ENCODE data around the gene TRIM8. TPM values are rescaled to one million over a fixed set of nuclear protein-coding genes. Genes with fewer than 3 reads are reported as not detected.
A peak's percentile ranks its signal among the peaks of the same experiment; 100 is the strongest.

TRIM8 gene
- total and polyA plus RNA-seq, 9 of the 15 experiments (the other 6 are each of a cell fraction or from before 2014, with no cell fraction given): 1.7 to 26.0 (median 9.1) TPM

GRCh38 chr10:102627291-102627735 is 17.0 kb upstream of the TRIM8 start:
- POLR2A ChIA-PET: interaction anchor here (1.0 kb wide), 1 partner anchor 14 kb away, joined by 3 read pairs; no protein-coding TSS in a partner anchor

GRCh38 chr10:102627736-102628293 is 16.5 kb upstream of the TRIM8 start:
- DNase-seq (ENCODE audit: extremely low read depth in 1 of 4, low spot score in 3 of 4): no peak
- in situ Hi-C loops (cut with MboI): no loop called here
- no TSS peak for BruUV-seq (replicated peaks)
- Histone ChIP-seq H3K9me3 (replicated peaks; ENCODE audit: control insufficient read depth, insufficient read depth, low read depth, low read length) (no peaks in the 10 kb centered on the region), H4K20me1 (replicated peaks; ENCODE audit: control insufficient read depth, insufficient read depth, low read length) (no peaks in the 10 kb centered on the region), H3K4me2 (ENCODE audit: insufficient read depth, low read length) (no peak overlapping the region), H3K27ac (ENCODE audit: extremely low read depth, low read depth, low read length) (no peak overlapping the region), H3K4me1 (replicated peaks in 1 of 2; ENCODE audit: control insufficient read depth in 2 of 2, insufficient read depth in 2 of 2, low read length in 2 of 2) (peaks cover 2 to 12% of the 10 kb centered on the region in 2 experiments; a peak in 3 of 5 replicates), H3K9ac (ENCODE audit: insufficient read depth in 1 of 2, low read depth in 2 of 2, low read length in 2 of 2) (peak overlapping the region in 1 of 2 experiments; percentile 68; a peak in 2 of 4 replicates), H3K27me3 (ENCODE audit: control insufficient read depth in 2 of 2, insufficient read depth in 2 of 2, low read length in 2 of 2) (no peaks in the 10 kb centered on the region), H3K4me3 (no peak overlapping the region), H3K36me3 (ENCODE audit: control insufficient read depth, insufficient read depth, low read length) (0 out of 3 replicates have a peak, but pooled peaks cover 3% of the 10 kb centered on the region), H3K79me2 (ENCODE audit: control insufficient read depth, insufficient read depth, low read length) (no peaks in the 10 kb centered on the region), H3K9me1 (ENCODE audit: control insufficient read depth, insufficient read depth, low read length) (no peaks in the 10 kb centered on the region), H2AFZ (ENCODE audit: low read depth, low read length) (no peak overlapping the region)
- ChIA-PET POLR2A (interaction anchor here (0.8 to 2.0 kb wide), 3 partner anchors 10 to 17 kb away, joined by 3 to 7 read pairs (median 3); partner anchors contain the start of gene TRIM8), CTCF (ENCODE audit: low intra/inter-chr PET ratio) (no interaction called here)
- intact Hi-C loops (cut with micrococcal nuclease): no loop called here
- WGBS (ENCODE audit: insufficient coverage, low coverage, missing lambda C conversion rate): 75% methylated on average over 8 of the region's 9 CpGs
- no peak for FAIRE-seq
- ATAC-seq: no peak
- no peak for TF ChIP-seq ZNF184 (CRISPR knock-in tag; IDR thresholded peaks at IDR 0.05)
- no peak for TF ChIP-seq RREB1 (CRISPR knock-in tag; IDR thresholded peaks at IDR 0.05)

More at GRCh38 chr10:102627291-102627735, 17.0 kb upstream of the TRIM8 start:
- Histone ChIP-seq H2AFZ (ENCODE audit: low read depth, low read length) (no peak overlapping the region), H3K4me3 (no peak overlapping the region), H3K27ac (ENCODE audit: extremely low read depth, low read depth, low read length) (no peak overlapping the region), H3K4me2 (ENCODE audit: insufficient read depth, low read length) (no peak overlapping the region), H4K20me1 (replicated peaks; ENCODE audit: control insufficient read depth, insufficient read depth, low read length) (no peaks in the 10 kb centered on the region), H3K79me2 (ENCODE audit: control insufficient read depth, insufficient read depth, low read length) (no peaks in the 10 kb centered on the region), H3K4me1 (replicated peaks in 1 of 2; ENCODE audit: control insufficient read depth in 2 of 2, insufficient read depth in 2 of 2, low read length in 2 of 2) (peaks cover 2 to 12% of the 10 kb centered on the region in 2 experiments; a peak in 3 of 5 replicates), H3K9me1 (ENCODE audit: control insufficient read depth, insufficient read depth, low read length) (no peaks in the 10 kb centered on the region), H3K9ac (ENCODE audit: insufficient read depth in 1 of 2, low read depth in 2 of 2, low read length in 2 of 2) (no peak overlapping the region; a peak in 1 of 4 replicates), H3K27me3 (ENCODE audit: control insufficient read depth in 2 of 2, insufficient read depth in 2 of 2, low read length in 2 of 2) (no peaks in the 10 kb centered on the region), H3K36me3 (ENCODE audit: control insufficient read depth, insufficient read depth, low read length) (0 out of 3 replicates have a peak, but pooled peaks cover 3% of the 10 kb centered on the region), H3K9me3 (replicated peaks; ENCODE audit: control insufficient read depth, insufficient read depth, low read depth, low read length) (no peaks in the 10 kb centered on the region)
- DNase-seq (ENCODE audit: extremely low read depth in 1 of 4, low spot score in 3 of 4) (no peak), FAIRE-seq (no peak), ATAC-seq (no peak)
- intact Hi-C loops (cut with micrococcal nuclease) (no loop called here), in situ Hi-C loops (cut with MboI) (no loop called here)
- 78% methylated on average over 11 of the region's 12 CpGs for WGBS (ENCODE audit: insufficient coverage, low coverage, missing lambda C conversion rate)
- CTCF ChIA-PET (ENCODE audit: low intra/inter-chr PET ratio): no interaction called here
- TF ChIP-seq PCBP2 (IDR thresholded peaks at IDR 0.05; ENCODE audit: low read depth, low read length, poor library complexity, severe bottlenecking) (no peak), POLR3G (IDR thresholded peaks at IDR 0.05; ENCODE audit: extremely low read depth, insufficient read length, insufficient replicate concordance) (no peak), SRSF9 (IDR thresholded peaks at IDR 0.05; ENCODE audit: borderline replicate concordance, low read depth, low read length) (no peak)
- no TSS peak for BruUV-seq (replicated peaks)
